Chondrocyte (in vitro differentiated cells): Measurements from ENCODE around the gene EGF. TPM values are rescaled to one million over a fixed set of nuclear protein-coding genes. Genes with fewer than 3 reads are reported as not detected.
A peak's percentile ranks its signal among the peaks of the same experiment; 100 is the strongest.
"Not testable (repeated sequence)": the region's sequence is repeated elsewhere in the genome, so short reads cannot be mapped to it uniquely, and the experiment has no call there.

ENCODE experiments used
- DNase-seq: peaks from one replicate; pipeline ENCODE4 v3.0.0; 2021; ENCODE audit warnings: mixed read lengths, low spot score
- H3K27ac Mint-ChIP-seq: one replicate; pipeline ENCODE4 v1.8.0; 2021; ENCODE audit warnings: mild to moderate bottlenecking, moderate library complexity, mixed read lengths; ENCODE audit not compliant: unreplicated experiment
- H3K27me3 Mint-ChIP-seq: 2 replicates; pipeline ENCODE4 v1.8.0; 2021; ENCODE audit warnings: low read depth, mixed read lengths
- H3K36me3 Mint-ChIP-seq: 2 replicates; pipeline ENCODE4 v1.8.0; 2021; ENCODE audit warnings: low read depth, mixed read lengths
- H3K4me1 Mint-ChIP-seq: 2 replicates; pipeline ENCODE4 v1.8.0; 2021; ENCODE audit warnings: low read depth, mild to moderate bottlenecking, mixed read lengths
- H3K4me3 Mint-ChIP-seq: one replicate; pipeline ENCODE4 v1.8.0; 2021; ENCODE audit warnings: mild to moderate bottlenecking, moderate library complexity, mixed read lengths; ENCODE audit not compliant: unreplicated experiment
- H3K9me3 Mint-ChIP-seq: 2 replicates; pipeline ENCODE4 v1.8.0; 2021; ENCODE audit warnings: low read depth, mixed read lengths
- total RNA-seq: library from RNA; stranded (reverse); gene quantifications from 3 replicates; pipeline ENCODE4 v1.2.1, GENCODE V29; 2021
- TF ChIP-seq, protein P1 (sequence below): fragments of 200-600 bp; sonication (generic); IDR thresholded peaks from 2 replicates; pipeline ENCODE4 v1.5.0; 2021; ENCODE audit warnings: antibody characterized with exemption, mild to moderate bottlenecking, moderate library complexity

EGF gene
- total RNA-seq, 1 donor from 2014 or later = 1.4 TPM

- H3K9me3 Mint-ChIP-seq = peaks cover 12% of the 10 kb centered on the region
- H3K27ac Mint-ChIP-seq = no peak overlapping the region
- no peaks in the 10 kb centered on the region for H3K27me3 Mint-ChIP-seq
- no peak overlapping the region for H3K4me3 Mint-ChIP-seq
- H3K4me1 Mint-ChIP-seq = no peaks in the 10 kb centered on the region
- TF ChIP-seq, protein P1, sequence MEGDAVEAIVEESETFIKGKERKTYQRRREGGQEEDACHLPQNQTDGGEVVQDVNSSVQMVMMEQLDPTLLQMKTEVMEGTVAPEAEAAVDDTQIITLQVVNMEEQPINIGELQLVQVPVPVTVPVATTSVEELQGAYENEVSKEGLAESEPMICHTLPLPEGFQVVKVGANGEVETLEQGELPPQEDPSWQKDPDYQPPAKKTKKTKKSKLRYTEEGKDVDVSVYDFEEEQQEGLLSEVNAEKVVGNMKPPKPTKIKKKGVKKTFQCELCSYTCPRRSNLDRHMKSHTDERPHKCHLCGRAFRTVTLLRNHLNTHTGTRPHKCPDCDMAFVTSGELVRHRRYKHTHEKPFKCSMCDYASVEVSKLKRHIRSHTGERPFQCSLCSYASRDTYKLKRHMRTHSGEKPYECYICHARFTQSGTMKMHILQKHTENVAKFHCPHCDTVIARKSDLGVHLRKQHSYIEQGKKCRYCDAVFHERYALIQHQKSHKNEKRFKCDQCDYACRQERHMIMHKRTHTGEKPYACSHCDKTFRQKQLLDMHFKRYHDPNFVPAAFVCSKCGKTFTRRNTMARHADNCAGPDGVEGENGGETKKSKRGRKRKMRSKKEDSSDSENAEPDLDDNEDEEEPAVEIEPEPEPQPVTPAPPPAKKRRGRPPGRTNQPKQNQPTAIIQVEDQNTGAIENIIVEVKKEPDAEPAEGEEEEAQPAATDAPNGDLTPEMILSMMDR = no peak
- no peak for DNase-seq
- H3K36me3 Mint-ChIP-seq = peaks cover 2% of the 10 kb centered on the region
Measured at GRCh38 chr4:109930464-109930863, 17.8 kb downstream of the EGF start.

DNA sequence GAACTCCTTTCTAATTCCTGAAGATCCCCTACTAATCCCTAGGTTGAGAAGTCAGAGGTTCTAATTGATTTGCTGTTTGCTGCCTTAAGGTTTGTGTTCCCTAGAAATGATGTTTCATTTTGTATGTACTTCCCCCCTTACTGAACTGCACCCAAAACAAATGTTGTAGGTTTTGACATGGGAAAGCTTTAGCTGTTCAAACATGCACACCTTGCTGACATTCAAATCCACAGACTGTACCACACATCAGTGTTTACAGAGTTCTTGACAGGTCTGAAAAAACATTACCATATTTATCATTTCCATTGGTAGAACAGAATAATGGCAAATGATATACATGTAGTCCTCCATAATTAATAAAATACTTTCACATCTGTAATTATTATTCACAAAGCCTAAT, 18.2 kb downstream of the EGF start:
- no peaks in the 10 kb centered on the region for H3K4me1 Mint-ChIP-seq
- H3K9me3 Mint-ChIP-seq = peaks cover 14% of the 10 kb centered on the region
- H3K27me3 Mint-ChIP-seq = no peaks in the 10 kb centered on the region
- no peak overlapping the region for H3K4me3 Mint-ChIP-seq
- peaks cover 2% of the 10 kb centered on the region for H3K36me3 Mint-ChIP-seq
- DNase-seq = no peak
- TF ChIP-seq, protein P1 = no peak
- H3K27ac Mint-ChIP-seq = no peak overlapping the region

DNA sequence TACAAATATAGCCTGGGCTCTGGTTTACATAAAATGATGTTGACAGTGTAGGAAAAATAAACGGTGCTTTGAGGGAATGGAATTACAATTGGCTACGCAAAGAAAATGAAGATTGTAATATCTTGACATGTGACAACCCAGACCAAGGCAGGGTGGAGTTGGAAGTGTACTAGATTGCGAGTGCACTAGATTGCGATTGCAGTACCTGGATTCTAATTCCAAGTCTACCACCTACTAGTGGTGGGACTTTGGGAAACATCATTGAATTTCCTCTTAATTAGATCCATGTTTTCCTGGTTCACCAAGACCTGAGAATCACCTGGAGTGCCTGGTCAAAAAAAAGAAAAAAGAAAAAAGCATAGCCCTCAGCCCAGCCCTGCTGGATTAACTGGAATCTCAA, 18.6 kb downstream of the EGF start:
- Mint-ChIP-seq H3K4me3 (no peak overlapping the region), H3K27ac (no peak overlapping the region), H3K9me3 (peaks cover 15% of the 10 kb centered on the region), H3K36me3 (peaks cover 4% of the 10 kb centered on the region), H3K27me3 (no peaks in the 10 kb centered on the region), H3K4me1 (no peaks in the 10 kb centered on the region)
- TF ChIP-seq, protein P1 = peak; percentile 9
- DNase-seq = no peak

DNA sequence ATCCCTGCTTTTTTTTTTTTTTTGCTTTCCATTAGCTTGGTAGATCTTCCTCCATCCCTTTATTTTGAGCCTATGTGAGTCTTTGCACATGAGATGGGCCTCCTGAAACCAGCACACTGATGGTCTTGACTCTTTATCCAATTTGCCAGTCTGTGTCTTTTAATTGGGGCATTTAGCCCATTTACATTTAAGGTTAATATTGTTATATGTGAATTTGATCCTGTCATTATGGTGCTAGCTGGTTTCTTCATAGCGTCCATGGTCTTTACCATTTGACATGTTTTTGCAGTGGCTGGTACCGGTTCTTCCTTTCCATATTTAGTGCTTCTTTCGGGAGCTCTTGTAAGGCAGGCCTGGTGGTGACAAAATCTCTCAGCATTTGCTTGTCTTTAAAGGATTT, 24.7 kb downstream of the EGF start:
- Mint-ChIP-seq H3K36me3 (peaks cover 14% of the 10 kb centered on the region), H3K9me3 (peaks cover 22% of the 10 kb centered on the region)
- not testable (repeated sequence) for DNase-seq, H3K4me1 Mint-ChIP-seq, H3K4me3 Mint-ChIP-seq, H3K27me3 Mint-ChIP-seq, H3K27ac Mint-ChIP-seq

GRCh38 chr4:109939190-109939589, 26.5 kb downstream of the EGF start:
- Mint-ChIP-seq H3K4me1 (no peaks in the 10 kb centered on the region), H3K9me3 (peaks cover 19% of the 10 kb centered on the region), H3K27ac (no peak overlapping the region), H3K27me3 (peaks cover 2% of the 10 kb centered on the region), H3K36me3 (peaks cover 14% of the 10 kb centered on the region), H3K4me3 (no peak overlapping the region)
- TF ChIP-seq, protein P1 = no peak
- DNase-seq = no peak

DNA sequence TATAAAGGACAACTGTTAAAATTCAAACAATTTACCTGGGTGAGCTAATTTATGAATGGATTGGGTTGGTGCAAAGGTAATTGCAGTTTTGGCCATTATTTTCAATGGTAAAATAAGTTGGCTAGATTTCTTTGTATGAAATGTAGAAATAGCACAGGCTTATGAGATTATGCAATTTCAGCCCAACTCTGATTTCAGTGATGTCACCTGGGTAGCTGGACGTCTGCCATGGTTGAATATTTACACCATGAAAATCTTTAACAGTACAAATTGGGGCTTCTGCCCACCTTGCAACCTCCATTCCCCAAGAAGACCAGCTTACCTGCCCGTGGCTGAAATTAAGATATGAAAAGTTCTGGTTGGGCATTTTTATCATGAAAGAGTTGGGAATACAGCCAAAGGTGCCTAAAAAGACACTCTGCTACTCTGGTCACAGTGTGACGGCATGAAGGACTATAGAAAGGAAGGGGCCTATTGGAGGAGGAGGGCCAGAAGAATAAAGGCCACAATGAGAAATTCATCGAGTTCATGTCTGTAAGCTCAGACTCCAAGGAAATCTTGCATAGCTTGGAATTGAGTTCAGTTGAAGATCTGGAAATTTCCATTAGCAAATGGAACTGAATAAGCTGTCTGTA, 29.7 kb downstream of the EGF start:
- H3K27ac Mint-ChIP-seq = no peak overlapping the region
- no peak for DNase-seq
- H3K9me3 Mint-ChIP-seq = peaks cover 2% of the 10 kb centered on the region
- H3K36me3 Mint-ChIP-seq = peaks cover 5% of the 10 kb centered on the region
- no peak overlapping the region for H3K4me3 Mint-ChIP-seq
- TF ChIP-seq, protein P1 = no peak
- no peaks in the 10 kb centered on the region for H3K4me1 Mint-ChIP-seq
- H3K27me3 Mint-ChIP-seq = peaks cover 2% of the 10 kb centered on the region
